Measurements from ENCODE around the gene CEP164. TPM values are rescaled to one million over a fixed set of nuclear protein-coding genes. Genes with fewer than 3 reads are reported as not detected.

CEP164 gene
- total and polyA plus RNA-seq, 10 of the 15 experiments (the other 5 are each of a cell fraction or from before 2014, with no cell fraction given), result 4.2 to 31.2 (median 20.2) TPM

GRCh38 chr11:117421041-117421440, 93.4 kb downstream of the CEP164 start (continued):
- no peak for TF ChIP-seq YBX1 (IDR thresholded peaks at IDR 0.05)
- no peak for TF ChIP-seq TARDBP (IDR thresholded peaks at IDR 0.05; ENCODE audit: borderline replicate concordance)
- no peak for TF ChIP-seq SIN3A (IDR thresholded peaks at IDR 0.05; ENCODE audit: low read depth, low read length)

DNA sequence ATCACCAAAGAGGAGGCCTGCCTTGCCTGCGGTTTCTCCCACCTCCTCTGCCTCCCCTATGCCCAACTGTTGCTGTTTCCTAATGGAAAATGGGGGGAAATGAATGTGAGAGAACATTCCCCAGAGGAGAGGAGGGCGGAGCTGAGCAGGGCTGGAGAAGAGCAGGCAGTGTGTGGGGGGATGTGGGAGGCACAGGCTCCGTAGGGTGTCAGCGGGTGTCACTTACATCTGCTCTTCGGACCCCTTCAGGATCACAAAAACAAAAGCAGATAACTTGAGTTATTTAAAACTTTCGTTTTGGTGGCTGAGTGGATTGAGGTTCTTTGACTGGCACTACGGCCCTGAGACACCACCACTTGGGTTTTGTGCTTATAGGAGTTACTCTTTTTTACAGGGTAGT, 93.8 kb downstream of the CEP164 start:
- no peaks in the 10 kb centered on the region for H3K4me1 ChIP-seq (ENCODE audit: control insufficient read depth, insufficient read depth, low read length)
- ChIA-PET POLR2A (no interaction called here), RAD21 (ENCODE audit: unreplicated experiment) (no interaction called here), CTCF (no interaction called here), SMC1A (ENCODE audit: uncharacterized antibody, unreplicated experiment) (interaction anchor here (1.4 kb wide), 1 partner anchor 200 kb away, joined by 5 read pairs; no protein-coding TSS in a partner anchor)
- DNase-seq (ENCODE audit: low read depth, low spot score), result no peak
- BruUV-seq (replicated peaks), result no TSS peak
- no peaks in the 10 kb centered on the region for H3K27me3 ChIP-seq (replicated peaks in 1 of 2; ENCODE audit: control insufficient read depth in 2 of 2, insufficient read depth in 2 of 2, low read length in 1 of 2)
- H3K4me2 ChIP-seq (ENCODE audit: control insufficient read depth, insufficient read depth), result no peak overlapping the region
- no peak for TF ChIP-seq USF1 (IDR thresholded peaks at IDR 0.05; ENCODE audit: borderline replicate concordance, extremely low read length, insufficient read depth, low read depth, low read length)
- no peaks in the 10 kb centered on the region for H4K20me1 ChIP-seq (ENCODE audit: control insufficient read depth, insufficient read depth)
- H3K9ac ChIP-seq (ENCODE audit: control insufficient read depth, insufficient read depth, low read length), result no peak overlapping the region
- H3K27ac ChIP-seq (ENCODE audit: control insufficient read depth, insufficient read depth), result no peak overlapping the region
- 24% methylated on average over 7 of the region's 7 CpGs for WGBS (ENCODE audit: insufficient coverage, insufficient replicate concordance, low lambda C conversion rate, missing lambda C conversion rate)
- no peaks in the 10 kb centered on the region for H3K9me3 ChIP-seq (replicated peaks; ENCODE audit: control insufficient read depth, insufficient read depth, low read length)
- ATAC-seq, result no peak
- FAIRE-seq, result no peak
- in situ Hi-C loops (cut with MboI), result no loop called here
- no peak overlapping the region for H2AFZ ChIP-seq (ENCODE audit: control insufficient read depth, low read depth, low read length)
- H3K36me3 ChIP-seq (ENCODE audit: control insufficient read depth in 2 of 2, insufficient read depth in 2 of 2, low read length in 1 of 2), result no peaks in the 10 kb centered on the region
- no peaks in the 10 kb centered on the region for H3K79me2 ChIP-seq (ENCODE audit: control insufficient read depth, insufficient read depth, low read length)
- intact Hi-C loops (cut with micrococcal nuclease; ENCODE audit: unreplicated experiment), result no loop called here
- no peak overlapping the region for H3K4me3 ChIP-seq

GRCh38 chr11:117423046-117423575, 95.5 kb downstream of the CEP164 start:
- H3K27me3 ChIP-seq (replicated peaks in 1 of 2; ENCODE audit: control insufficient read depth in 2 of 2, insufficient read depth in 2 of 2, low read length in 1 of 2), result no peaks in the 10 kb centered on the region
- ChIA-PET CTCF (interaction anchor here (1.1 to 5.9 kb wide), 3 partner anchors 56 to 393 kb away, joined by 4 to 82 read pairs (median 65); no protein-coding TSS in a partner anchor), SMC1A (ENCODE audit: uncharacterized antibody, unreplicated experiment) (interaction anchor here (1.2 to 1.4 kb wide), 2 partner anchors 9 to 199 kb away, joined by 4 to 5 read pairs; no protein-coding TSS in a partner anchor), RAD21 (ENCODE audit: unreplicated experiment) (interaction anchor here (0.5 to 6.7 kb wide), 4 partner anchors 35 to 912 kb away, joined by 3 to 75 read pairs (median 30); no protein-coding TSS in a partner anchor), POLR2A (no interaction called here)
- intact Hi-C loops (cut with micrococcal nuclease; ENCODE audit: unreplicated experiment) (no loop called here), in situ Hi-C loops (cut with MboI) (no loop called here)
- no TSS peak for BruUV-seq (replicated peaks)
- H2AFZ ChIP-seq (ENCODE audit: control insufficient read depth, low read depth, low read length), result no peak overlapping the region
- H3K4me3 ChIP-seq, result no peak overlapping the region
- H3K9ac ChIP-seq (ENCODE audit: control insufficient read depth, insufficient read depth, low read length), result no peak overlapping the region
- H3K4me1 ChIP-seq (ENCODE audit: control insufficient read depth, insufficient read depth, low read length), result no peaks in the 10 kb centered on the region
- ATAC-seq, result no peak
- no peak for TF ChIP-seq ETV6 (conservative IDR thresholded peaks at IDR 0.05 in 1 of 2, IDR thresholded peaks at IDR 0.05 in 1 of 2; ENCODE audit: borderline replicate concordance in 1 of 2, low read depth in 1 of 2)
- no peak for TF ChIP-seq MEF2B (IDR thresholded peaks at IDR 0.05; ENCODE audit: partially characterized antibody, poor library complexity, severe bottlenecking)
- TF ChIP-seq E4F1 (IDR thresholded peaks at IDR 0.05; ENCODE audit: borderline replicate concordance, partially characterized antibody), result no peak
- no peak for TF ChIP-seq MTA3 (IDR thresholded peaks at IDR 0.05; ENCODE audit: borderline replicate concordance, low read length)
- no peak for TF ChIP-seq BRCA1 (IDR thresholded peaks at IDR 0.05; ENCODE audit: low read depth, low read length)
- TF ChIP-seq TBL1XR1 (IDR thresholded peaks at IDR 0.05; ENCODE audit: low read depth, low read length), result no peak
- no peaks in the 10 kb centered on the region for H3K9me3 ChIP-seq (replicated peaks; ENCODE audit: control insufficient read depth, insufficient read depth, low read length)
- H3K27ac ChIP-seq (ENCODE audit: control insufficient read depth, insufficient read depth), result no peak overlapping the region
- no peaks in the 10 kb centered on the region for H3K36me3 ChIP-seq (ENCODE audit: control insufficient read depth in 2 of 2, insufficient read depth in 2 of 2, low read length in 1 of 2)
- H3K4me2 ChIP-seq (ENCODE audit: control insufficient read depth, insufficient read depth), result no peak overlapping the region
- no peaks in the 10 kb centered on the region for H3K79me2 ChIP-seq (ENCODE audit: control insufficient read depth, insufficient read depth, low read length)
- H4K20me1 ChIP-seq (ENCODE audit: control insufficient read depth, insufficient read depth), result no peaks in the 10 kb centered on the region
- 73% methylated on average over 14 of the region's 14 CpGs for WGBS (ENCODE audit: insufficient coverage, insufficient replicate concordance, low lambda C conversion rate, missing lambda C conversion rate)
- DNase-seq (ENCODE audit: low read depth, low spot score), result no peak
- FAIRE-seq, result no peak

All from GM12878 (cell line).